ENCODE data around the gene KLF18. TPM values are rescaled to one million over a fixed set of nuclear protein-coding genes. Genes with fewer than 3 reads are reported as not detected.

Gene KLF18
- total and polyA plus RNA-seq, 2 donors (not counting 3 experiments of a cell fraction or from before 2014, with no cell fraction given), result not detected

GRCh38 chr1:44105810-44106209 lies 35.6 kb downstream of the KLF18 start:
- Histone ChIP-seq H3K9me1 (replicated peaks; ENCODE audit: control insufficient read depth, extremely low read depth, insufficient read depth, low read length) (no peaks in the 10 kb centered on the region), H3K79me2 (ENCODE audit: control insufficient read depth, insufficient read depth, low read length) (no peaks in the 10 kb centered on the region), H3K27ac (ENCODE audit: insufficient read depth, low read depth, low read length) (no peak overlapping the region), H3K4me2 (ENCODE audit: insufficient read depth, low read length) (no peak overlapping the region), H3K36me3 (ENCODE audit: control insufficient read depth in 2 of 2, extremely low read depth in 1 of 2, insufficient read depth in 2 of 2, low read length in 2 of 2) (no peaks in the 10 kb centered on the region), H3K4me3 (replicated peaks in 1 of 3; ENCODE audit: insufficient read depth in 1 of 3, low read depth in 1 of 3, low read length in 3 of 3) (no peak overlapping the region), H3K4me1 (ENCODE audit: control insufficient read depth, extremely low read depth, insufficient read depth, low read length) (no peaks in the 10 kb centered on the region), H3K9ac (replicated peaks; ENCODE audit: extremely low read depth, insufficient read depth, low read length) (no peak overlapping the region), H2AFZ (ENCODE audit: low read depth, low read length) (no peak overlapping the region), H3K27me3 (ENCODE audit: control insufficient read depth in 2 of 2, insufficient read depth in 2 of 2, low read length in 2 of 2) (peaks cover 0 to 6% of the 10 kb centered on the region in 2 experiments), H3K9me3 (replicated peaks; ENCODE audit: control insufficient read depth, insufficient read depth, low read length) (no peaks in the 10 kb centered on the region), H4K20me1 (replicated peaks; ENCODE audit: control insufficient read depth, extremely low read depth, insufficient read depth, low read length) (no peaks in the 10 kb centered on the region)
- DNase-seq (ENCODE audit: low read depth, low spot score), result no peak
- dilution Hi-C loops (cut with MboI; ENCODE audit: extremely low pct_ligation_motif_present, low sequenced_read_pairs), result no loop called here
- ChIA-PET CTCF (no interaction called here), POLR2A (no interaction called here)
- no peak for FAIRE-seq
- TF ChIP-seq CTCF (IDR thresholded peaks at IDR 0.05; ENCODE audit: extremely low read depth in 1 of 2, insufficient read depth in 1 of 2, low read depth in 1 of 2, low read length in 2 of 2) (no peak), JUN (IDR thresholded peaks at IDR 0.05; ENCODE audit: borderline replicate concordance, insufficient read depth, insufficient read length, low read depth) (no peak), MYC (IDR thresholded peaks at IDR 0.05; ENCODE audit: low read depth, low read length) (no peak), POLR2A (IDR thresholded peaks at IDR 0.05; ENCODE audit: low read depth, low read length) (no peak), POLR2AphosphoS5 (IDR thresholded peaks at IDR 0.05; ENCODE audit: insufficient read depth, low read depth, low read length) (no peak), GATA2 (IDR thresholded peaks at IDR 0.05; ENCODE audit: insufficient read depth, insufficient read length, low read depth, low read length) (no peak)
- intact Hi-C loops (cut with micrococcal nuclease), result no loop called here
- no TSS peak for BruUV-seq (replicated peaks)

Data from endothelial cell of umbilical vein (primary cell).